ENCODE measurements around the gene ISCU.
"Not testable (repeated sequence)": the region's sequence is repeated elsewhere in the genome, so short reads cannot be mapped to it uniquely, and the experiment has no call there.

ISCU gene

GRCh38 chr12:108572166-108572790, 9.9 kb downstream of the ISCU start:
- no peak for DNase-seq

- DNase-seq, result no peak
These were observed 10.9 kb downstream of the ISCU start for GRCh38 chr12:108573317-108573716.

GRCh38 chr12:108574276-108574675, 11.9 kb downstream of the ISCU start:
- DNase-seq, result not testable (repeated sequence)

GRCh38 chr12:108575199-108575912, 13.0 kb downstream of the ISCU start:
- DNase-seq, result no peak

- no peak for DNase-seq
These were observed 14.4 kb downstream of the ISCU start for GRCh38 chr12:108576660-108577234.

GRCh38 chr12:108577458-108577857, 15.1 kb downstream of the ISCU start:
- DNase-seq, result no peak

- no peak for DNase-seq
These were observed 15.9 kb downstream of the ISCU start for GRCh38 chr12:108578264-108578663.

- DNase-seq, result no peak
These were observed 16.4 kb downstream of the ISCU start for GRCh38 chr12:108578813-108579212.

GRCh38 chr12:108580531-108580930, 18.1 kb downstream of the ISCU start:
- DNase-seq, result no peak

GRCh38 chr12:108581311-108582227, 19.2 kb downstream of the ISCU start:
- DNase-seq, result no peak

- DNase-seq, result no peak
These were observed 20.1 kb downstream of the ISCU start for GRCh38 chr12:108582509-108582908.

GRCh38 chr12:108582978-108583770, 20.8 kb downstream of the ISCU start:
- DNase-seq, result no peak

- peak; percentile 75 for DNase-seq
These were observed 21.6 kb downstream of the ISCU start for GRCh38 chr12:108583991-108584390.

GRCh38 chr12:108584456-108585065, 22.2 kb downstream of the ISCU start:
- no peak for DNase-seq

- no peak for DNase-seq
These were observed 23.5 kb downstream of the ISCU start for GRCh38 chr12:108585864-108586263.

GRCh38 chr12:108586306-108586705, 23.9 kb downstream of the ISCU start:
- DNase-seq, result no peak

- peak; percentile 20 for DNase-seq
These were observed 25.4 kb downstream of the ISCU start for GRCh38 chr12:108587826-108588225.

GRCh38 chr12:108589028-108589839, 26.8 kb downstream of the ISCU start:
- DNase-seq, result peak; percentile 33

GRCh38 chr12:108589840-108590229, 27.4 kb downstream of the ISCU start:
- DNase-seq, result no peak

- DNase-seq, result not testable (repeated sequence)
These were observed 28.1 kb downstream of the ISCU start for GRCh38 chr12:108590463-108590862.
